RWPE1 (cell line): ENCODE measurements around the gene AHI1.

Experiments
- CTCF ChIA-PET: fragments of 350-600 bp; sonication (Branson Sonifier 250); formaldehyde crosslinking; extraction: SDS; loops from one replicate; lab custom pipeline; 2021; lab: Yijun Ruan, JAX
- POLR2A ChIA-PET: fragments of 400-600 bp; formaldehyde crosslinking; extraction: SDS; loops from one replicate; lab custom pipeline; 2020; ENCODE audit warnings: antibody characterized with exemption; ENCODE audit not compliant: low non-redundant PET; lab: Yijun Ruan, JAX
- DNase-seq: peaks from one replicate; pipeline ENCODE4 v3.0.0; 2012; ENCODE audit warnings: low spot score
- H3K27ac ChIP-seq: fragments of 450-650 bp; 2 replicates; pipeline ENCODE4 v1.5.1; 2017
- CTCF ChIP-seq: fragments of 450-650 bp; conservative IDR thresholded peaks from 2 replicates; pipeline ENCODE4 v1.5.1; 2017; ENCODE audit warnings: low read depth, mild to moderate bottlenecking

AHI1 gene

GRCh38 chr6:135451617-135452190 lies 45.8 kb downstream of the AHI1 start:
- peak; percentile 5 for DNase-seq
- POLR2A ChIA-PET = no interaction called here
- peak; percentile 73 for TF ChIP-seq CTCF
- no peak overlapping the region for H3K27ac ChIP-seq
- CTCF ChIA-PET = interaction anchor here (0.8 kb wide), 1 partner anchor 834 kb away, joined by 4 read pairs; no protein-coding TSS in a partner anchor

GRCh38 chr6:135449246-135449645 lies 48.3 kb downstream of the AHI1 start:
- POLR2A ChIA-PET = no interaction called here
- no peak for TF ChIP-seq CTCF
- CTCF ChIA-PET = interaction anchor here (0.8 kb wide), 1 partner anchor 143 kb away, joined by 6 read pairs; no protein-coding TSS in a partner anchor
- no peak overlapping the region for H3K27ac ChIP-seq
- no peak for DNase-seq

GRCh38 chr6:135440087-135440792 lies 57.3 kb downstream of the AHI1 start:
- no peak for TF ChIP-seq CTCF
- DNase-seq = no peak
- CTCF ChIA-PET = interaction anchor here (0.6 to 1.0 kb wide), 4 partner anchors 15 to 486 kb away, joined by 3 to 7 read pairs (median 4); no protein-coding TSS in a partner anchor
- POLR2A ChIA-PET = no interaction called here
- no peak overlapping the region for H3K27ac ChIP-seq

- no peak for DNase-seq
- TF ChIP-seq CTCF = no peak
- CTCF ChIA-PET = interaction anchor here (0.7 to 1.0 kb wide), 5 partner anchors 15 to 486 kb away, joined by 3 to 7 read pairs (median 3); no protein-coding TSS in a partner anchor
- H3K27ac ChIP-seq = no peak overlapping the region
- POLR2A ChIA-PET = no interaction called here
Observed at GRCh38 chr6:135439549-135439948, 58.0 kb downstream of the AHI1 start.

- DNase-seq = peak; percentile 14
Observed at GRCh38 chr6:135438907-135439535, 58.5 kb downstream of the AHI1 start.

More at GRCh38 chr6:135438907-135439535, 58.5 kb downstream of the AHI1 start:
- ChIA-PET POLR2A (no interaction called here), CTCF (interaction anchor here (0.7 to 0.8 kb wide), 2 partner anchors 202 to 364 kb away, joined by 3 read pairs; no protein-coding TSS in a partner anchor)
- no peak overlapping the region for H3K27ac ChIP-seq
- TF ChIP-seq CTCF = peak; percentile 49
